ENCODE data around the gene DNAJC3.
"Not testable (repeated sequence)": the region's sequence is repeated elsewhere in the genome, so short reads cannot be mapped to it uniquely, and the experiment has no call there.

The DNAJC3 gene

GRCh38 chr13:95676105-95676761 lies 706 bp upstream of the DNAJC3 start:
- DNase-seq = no peak

DNA sequence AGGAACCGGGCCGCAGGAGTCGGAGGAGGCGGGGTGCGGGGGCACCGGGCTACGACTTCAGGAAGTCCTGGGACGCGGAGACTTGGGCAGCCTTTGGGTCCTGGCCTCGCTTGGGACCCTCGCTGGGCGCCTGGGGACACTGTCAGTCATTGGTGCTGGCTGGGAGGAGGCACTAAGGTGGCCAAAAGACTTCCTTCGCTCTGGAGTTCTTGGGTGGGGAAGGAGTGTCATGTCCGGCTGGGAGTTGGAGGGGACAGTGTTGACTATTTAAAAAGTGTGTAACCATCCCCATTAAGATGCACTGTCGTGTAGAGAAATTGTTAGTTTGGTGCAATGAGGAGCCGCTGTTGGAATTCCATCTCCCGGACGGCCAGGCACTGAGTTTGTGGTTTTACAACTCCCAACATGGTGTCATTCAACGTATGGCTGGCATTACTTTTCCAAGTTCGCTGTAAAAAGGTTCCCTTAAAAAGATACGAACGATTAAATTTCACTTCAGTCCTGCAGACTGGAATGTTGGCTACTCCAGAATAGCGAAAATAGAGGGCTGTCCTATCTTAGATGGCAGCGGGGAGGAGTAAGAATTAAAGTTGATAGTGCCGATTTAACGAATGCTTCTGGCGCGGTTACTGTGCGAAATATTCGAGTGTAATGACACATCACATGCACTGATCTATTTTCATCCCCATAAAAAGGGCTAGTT lies 776 bp downstream of the DNAJC3 start:
- no peak for DNase-seq

DNA sequence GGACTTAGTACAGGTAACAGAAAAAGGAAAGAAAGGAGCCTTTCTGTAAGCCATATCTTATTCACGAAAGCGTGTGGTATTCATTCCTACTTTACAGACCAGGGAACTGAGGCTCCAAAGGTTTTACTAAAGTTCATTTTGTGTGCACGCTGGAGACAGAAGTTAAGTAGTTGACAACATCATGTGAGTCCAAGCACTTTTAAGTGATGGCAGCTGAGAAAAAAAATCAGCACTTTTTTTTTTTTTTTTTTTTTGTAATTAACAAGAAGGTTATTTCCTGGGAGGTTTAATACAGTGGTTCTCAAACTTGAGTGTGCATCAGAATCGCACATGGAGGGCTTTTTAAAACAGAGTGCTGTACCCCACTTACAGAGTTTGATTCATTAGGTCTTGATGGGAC lies 2.0 kb downstream of the DNAJC3 start:
- no peak for DNase-seq

GRCh38 chr13:95679722-95680121 lies 2.8 kb downstream of the DNAJC3 start:
- no peak for DNase-seq

- DNase-seq = no peak
These were observed 7.5 kb downstream of the DNAJC3 start for GRCh38 chr13:95684418-95684817.

GRCh38 chr13:95684960-95685359 lies 8.0 kb downstream of the DNAJC3 start:
- DNase-seq = not testable (repeated sequence)

- DNase-seq = no peak
These were observed 12.6 kb downstream of the DNAJC3 start for GRCh38 chr13:95689582-95689926.

DNA sequence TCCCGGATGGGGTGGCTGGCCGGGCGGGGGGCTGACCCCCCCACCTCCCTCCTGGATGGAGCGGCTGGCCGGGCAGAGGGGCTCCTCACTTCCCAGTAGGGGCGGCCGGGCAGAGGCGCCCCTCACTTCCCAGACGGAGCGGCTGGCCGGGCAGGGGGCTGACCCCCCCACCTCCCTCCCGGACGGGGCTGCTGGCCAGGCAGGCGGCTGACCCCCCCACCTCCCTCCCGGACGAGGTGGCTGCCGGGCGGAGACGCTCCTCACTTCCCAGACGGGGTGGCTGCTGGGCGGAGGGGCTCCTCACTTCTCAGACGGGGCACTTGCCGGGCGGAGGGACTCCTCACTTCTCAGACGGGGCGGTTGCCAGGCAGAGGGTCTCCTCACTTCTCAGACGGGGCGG lies 14.0 kb downstream of the DNAJC3 start:
- not testable (repeated sequence) for DNase-seq

- DNase-seq = no peak
These were observed 20.2 kb downstream of the DNAJC3 start for GRCh38 chr13:95697052-95697680.

GRCh38 chr13:95698047-95698749 lies 21.3 kb downstream of the DNAJC3 start:
- DNase-seq = no peak

DNA sequence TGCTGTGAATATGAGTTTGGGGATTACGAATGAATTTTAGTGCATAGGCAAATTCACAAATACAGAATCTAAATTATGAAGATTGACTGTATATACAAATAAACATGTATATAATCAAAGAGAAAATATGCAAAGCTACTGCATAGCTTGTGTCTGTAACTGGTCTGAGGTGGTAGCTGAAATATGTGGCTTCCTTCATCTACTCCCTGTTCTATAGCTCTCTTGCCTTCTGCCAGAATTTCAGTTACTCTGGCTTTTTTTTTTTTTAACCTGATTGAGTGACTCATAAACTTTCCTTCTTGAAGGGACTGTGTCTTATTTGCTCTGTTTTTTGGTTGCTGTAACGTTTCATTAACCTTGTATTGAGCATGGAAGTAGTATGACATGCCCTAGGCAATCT lies 26.6 kb downstream of the DNAJC3 start:
- no peak for DNase-seq

GRCh38 chr13:95704510-95704909 lies 27.6 kb downstream of the DNAJC3 start:
- DNase-seq = no peak

DNA sequence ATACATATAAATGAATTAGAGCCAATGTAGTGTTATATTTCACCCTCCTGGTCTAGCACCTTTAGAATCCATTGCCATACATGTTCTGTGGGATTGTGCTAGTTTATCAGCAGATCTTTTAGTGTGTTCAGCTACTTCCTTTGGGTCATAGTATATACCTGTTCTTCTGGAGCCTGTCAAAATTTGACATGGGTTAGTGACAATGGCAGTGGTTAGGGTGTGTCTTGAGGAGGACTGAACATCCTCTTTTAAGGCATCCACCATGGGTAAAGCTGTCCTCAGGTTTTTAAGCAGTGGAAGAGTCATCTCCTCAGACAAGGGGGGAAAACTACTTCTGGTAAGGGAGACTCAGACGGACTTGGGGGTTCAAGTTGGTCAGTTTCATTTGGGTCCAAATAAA lies 29.4 kb downstream of the DNAJC3 start:
- no peak for DNase-seq

DNA sequence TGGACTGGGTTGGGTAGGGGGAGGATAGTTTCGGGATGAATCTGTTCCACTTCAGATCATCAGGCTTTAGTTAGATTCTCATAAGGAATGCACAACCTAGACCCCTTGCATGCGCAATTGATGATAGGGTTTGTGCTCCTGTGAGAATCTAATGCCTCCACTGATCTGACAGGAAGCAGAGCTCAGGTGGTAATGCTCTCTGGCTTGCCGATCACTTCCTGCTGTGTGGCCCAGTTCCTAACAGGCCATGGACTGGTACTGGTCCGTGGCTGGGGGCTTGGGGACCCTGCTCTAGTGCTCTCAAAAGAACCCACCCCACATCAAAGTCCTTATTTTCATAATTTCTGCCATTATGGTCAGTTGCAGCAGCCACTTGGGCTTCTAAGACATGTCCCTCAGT lies 30.1 kb downstream of the DNAJC3 start:
- DNase-seq = no peak

DNA sequence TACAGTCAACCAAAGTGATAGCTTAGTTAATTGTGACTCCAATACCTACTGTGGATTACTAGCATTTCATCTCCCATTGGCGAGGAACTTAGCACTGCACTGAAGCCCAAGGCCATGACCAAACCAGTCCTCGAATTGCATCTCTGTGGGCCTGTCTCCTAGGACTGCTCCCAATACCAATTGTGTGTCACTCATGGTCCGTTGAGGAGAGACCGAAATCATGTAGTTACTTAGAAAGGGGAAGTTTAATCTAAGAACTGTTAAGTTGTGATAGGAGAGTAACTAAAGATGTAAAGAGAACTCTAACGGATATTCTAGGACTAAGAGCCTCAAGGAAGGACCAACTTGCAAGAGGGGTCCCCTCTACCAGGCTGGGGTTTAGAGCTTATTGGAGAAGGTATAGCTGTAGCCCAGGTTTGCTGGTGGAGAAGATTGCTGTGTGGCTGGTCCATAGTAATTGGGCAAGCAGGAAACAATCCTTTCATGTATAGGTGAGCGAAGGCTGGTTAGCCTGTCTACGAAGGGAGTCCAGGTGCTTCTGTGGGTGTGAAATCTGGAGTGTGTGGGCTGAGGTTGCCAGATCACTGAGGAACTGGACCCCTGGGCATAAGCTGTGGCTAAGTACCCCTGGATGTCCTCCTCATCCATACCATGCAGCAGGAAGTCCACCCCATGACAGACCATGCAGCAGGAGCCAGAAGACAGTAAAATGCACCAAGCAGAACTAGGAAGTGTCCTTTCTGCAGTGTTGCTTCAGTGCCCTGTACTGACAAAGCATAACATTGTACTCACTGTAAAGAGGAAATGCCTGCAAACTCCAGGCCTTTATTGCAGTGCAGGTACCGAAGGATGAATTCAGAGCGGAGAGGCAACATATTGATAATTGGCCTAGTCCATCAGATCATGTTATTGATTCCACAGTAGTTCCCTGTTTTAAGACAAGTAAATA lies 30.8 kb downstream of the DNAJC3 start:
- no peak for DNase-seq

- no peak for DNase-seq
These were observed 31.4 kb downstream of the DNAJC3 start for GRCh38 chr13:95708391-95708774.

GRCh38 chr13:95708811-95709500 lies 32.0 kb downstream of the DNAJC3 start:
- DNase-seq = no peak

- no peak for DNase-seq
These were observed 33.4 kb downstream of the DNAJC3 start for GRCh38 chr13:95710313-95710712.

DNA sequence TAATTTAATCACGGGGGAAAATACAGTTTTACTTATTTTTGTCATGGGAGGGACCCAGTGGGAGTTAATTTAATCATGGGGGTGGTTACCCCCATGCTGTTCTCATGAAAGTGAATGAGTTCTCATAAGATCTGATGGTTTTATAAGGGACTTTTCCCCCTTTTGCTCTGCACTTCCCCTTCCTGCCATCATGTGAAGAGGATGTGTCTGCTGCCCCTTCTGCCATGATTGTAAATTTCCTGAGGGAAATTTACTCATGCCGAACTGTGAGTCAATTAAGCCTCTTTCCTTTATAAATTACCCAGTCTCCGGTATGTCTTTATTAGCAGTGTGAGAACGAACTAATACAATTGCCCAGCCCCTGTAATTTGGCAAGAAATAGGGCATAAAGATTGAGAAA lies 35.9 kb downstream of the DNAJC3 start:
- DNase-seq = not testable (repeated sequence)

DNA sequence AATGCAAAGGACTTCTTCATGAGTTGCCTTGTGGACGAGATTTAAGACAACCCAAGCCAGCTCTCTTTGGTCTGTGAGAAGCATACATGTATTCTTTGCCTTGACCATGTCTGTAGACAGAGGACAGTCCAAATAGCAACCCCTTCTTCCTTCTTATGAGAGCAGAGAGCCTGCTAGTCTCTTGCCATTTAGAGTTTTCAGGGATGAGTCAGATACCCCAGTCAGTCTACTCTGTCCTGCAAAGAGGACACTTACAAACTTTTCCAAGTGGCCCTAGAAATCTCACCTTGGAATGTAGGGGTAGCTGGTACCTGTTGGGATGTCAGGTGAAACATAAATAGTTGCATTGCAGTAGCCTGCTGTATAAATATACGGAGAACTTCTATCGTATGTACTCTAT lies 36.7 kb downstream of the DNAJC3 start:
- no peak for DNase-seq

GRCh38 chr13:95714142-95714832 lies 37.3 kb downstream of the DNAJC3 start:
- no peak for DNase-seq
